ENCODE data around the gene MYO1A.
"Not testable (repeated sequence)": the region's sequence is repeated elsewhere in the genome, so short reads cannot be mapped to it uniquely, and the experiment has no call there.

Gene MYO1A

GRCh38 chr12:56996793-56997545, 53.0 kb downstream of the MYO1A start:
- DNase-seq (ENCODE audit: extremely low read depth in 1 of 2, low read depth in 1 of 2), result no peak

GRCh38 chr12:56995930-56996496, 53.9 kb downstream of the MYO1A start:
- DNase-seq (ENCODE audit: extremely low read depth in 1 of 2, low read depth in 1 of 2), result no peak

DNA sequence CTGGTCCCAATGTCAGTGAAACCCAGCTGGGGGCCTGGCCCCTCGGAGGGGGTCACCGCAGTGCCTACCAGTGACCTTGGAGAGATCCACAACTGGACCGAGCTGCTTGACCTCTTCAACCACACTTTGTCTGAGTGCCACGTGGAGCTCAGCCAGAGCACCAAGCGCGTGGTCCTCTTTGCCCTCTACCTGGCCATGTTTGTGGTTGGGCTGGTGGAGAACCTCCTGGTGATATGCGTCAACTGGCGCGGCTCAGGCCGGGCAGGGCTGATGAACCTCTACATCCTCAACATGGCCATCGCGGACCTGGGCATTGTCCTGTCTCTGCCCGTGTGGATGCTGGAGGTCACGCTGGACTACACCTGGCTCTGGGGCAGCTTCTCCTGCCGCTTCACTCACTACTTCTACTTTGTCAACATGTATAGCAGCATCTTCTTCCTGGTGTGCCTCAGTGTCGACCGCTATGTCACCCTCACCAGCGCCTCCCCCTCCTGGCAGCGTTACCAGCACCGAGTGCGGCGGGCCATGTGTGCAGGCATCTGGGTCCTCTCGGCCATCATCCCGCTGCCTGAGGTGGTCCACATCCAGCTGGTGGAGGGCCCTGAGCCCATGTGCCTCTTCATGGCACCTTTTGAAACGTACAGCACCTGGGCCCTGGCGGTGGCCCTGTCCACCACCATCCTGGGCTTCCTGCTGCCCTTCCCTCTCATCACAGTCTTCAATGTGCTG, 54.6 kb downstream of the MYO1A start:
- DNase-seq (ENCODE audit: extremely low read depth in 1 of 2, low read depth in 1 of 2), result no peak

- DNase-seq (ENCODE audit: extremely low read depth in 1 of 2, low read depth in 1 of 2), result no peak
Observed at GRCh38 chr12:56994231-56994746, 55.6 kb downstream of the MYO1A start.

- no peak for DNase-seq (ENCODE audit: extremely low read depth in 1 of 2, low read depth in 1 of 2)
Observed at GRCh38 chr12:56993346-56993745, 56.6 kb downstream of the MYO1A start.

GRCh38 chr12:56991319-56992246, 58.3 kb downstream of the MYO1A start:
- no peak for DNase-seq (ENCODE audit: extremely low read depth in 1 of 2, low read depth in 1 of 2)

- no peak for DNase-seq (ENCODE audit: extremely low read depth in 1 of 2, low read depth in 1 of 2)
Observed at GRCh38 chr12:56990648-56991318, 59.1 kb downstream of the MYO1A start.

- DNase-seq (ENCODE audit: extremely low read depth in 1 of 2, low read depth in 1 of 2), result no peak
Observed at GRCh38 chr12:56989861-56990610, 59.9 kb downstream of the MYO1A start.

- no peak for DNase-seq (ENCODE audit: extremely low read depth in 1 of 2, low read depth in 1 of 2)
Observed at GRCh38 chr12:56988207-56988739, 61.7 kb downstream of the MYO1A start.

GRCh38 chr12:56987551-56988053, 62.3 kb downstream of the MYO1A start:
- peak; percentile 33 to 37 for DNase-seq (ENCODE audit: extremely low read depth in 1 of 2, low read depth in 1 of 2)

GRCh38 chr12:56987011-56987410, 62.9 kb downstream of the MYO1A start:
- DNase-seq (ENCODE audit: extremely low read depth in 1 of 2, low read depth in 1 of 2), result no peak

GRCh38 chr12:56985714-56986113, 64.2 kb downstream of the MYO1A start:
- peak in 1 of 2 donors; percentile 18 for DNase-seq (ENCODE audit: extremely low read depth in 1 of 2, low read depth in 1 of 2)

DNA sequence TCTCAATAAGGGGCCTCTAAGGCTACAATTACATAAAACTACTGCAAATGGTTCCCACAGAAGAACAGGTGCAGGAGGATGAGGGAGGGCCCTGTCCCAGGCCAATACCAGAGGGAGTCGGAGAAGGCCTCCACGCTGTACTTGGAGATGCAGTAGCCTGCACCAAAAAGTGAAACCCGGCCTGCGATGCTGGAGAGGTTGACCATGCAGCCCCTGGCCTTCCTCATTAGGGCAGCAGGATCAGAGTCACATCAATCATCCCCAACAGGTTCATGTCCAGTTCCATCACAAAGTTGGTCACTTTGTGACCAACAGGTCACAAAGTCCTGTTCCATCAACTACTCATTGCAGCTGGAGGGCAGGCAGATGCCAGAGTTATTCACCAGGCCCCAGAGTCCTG, 66.5 kb downstream of the MYO1A start:
- no peak for DNase-seq (ENCODE audit: extremely low read depth in 1 of 2, low read depth in 1 of 2)

DNA sequence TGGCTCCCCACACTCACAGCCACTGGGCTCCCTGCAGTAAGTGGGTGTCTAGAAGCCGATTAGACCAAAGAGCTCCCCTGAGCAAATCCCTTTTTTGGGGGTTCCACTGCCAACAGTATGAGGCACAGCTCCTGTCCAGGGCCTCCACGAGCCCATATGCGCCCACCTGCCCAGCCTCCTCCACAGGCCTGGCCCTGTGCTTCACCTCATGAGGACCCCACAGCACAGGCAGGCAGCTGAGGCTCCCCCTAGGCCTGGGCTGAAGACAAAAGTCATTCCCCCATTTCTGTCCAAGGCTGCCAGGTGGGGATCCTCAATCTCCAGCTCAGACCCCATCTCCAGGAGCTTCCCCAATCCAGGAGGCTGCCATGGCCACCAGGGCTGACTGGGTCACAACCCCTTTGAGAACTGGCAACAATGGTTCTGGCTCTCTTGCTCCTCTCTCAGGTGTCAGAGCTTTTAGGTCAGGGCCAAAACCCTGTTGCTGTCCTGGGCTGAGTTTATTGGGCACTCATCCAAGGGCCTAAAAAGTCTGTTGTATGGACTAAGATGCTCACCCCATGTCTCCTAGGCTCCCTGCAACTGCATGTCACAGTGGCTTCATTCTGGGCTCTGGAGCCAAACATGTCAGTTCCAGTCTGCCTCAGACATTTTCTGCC, 67.2 kb downstream of the MYO1A start:
- DNase-seq (ENCODE audit: extremely low read depth in 1 of 2, low read depth in 1 of 2), result not testable (repeated sequence)

DNA sequence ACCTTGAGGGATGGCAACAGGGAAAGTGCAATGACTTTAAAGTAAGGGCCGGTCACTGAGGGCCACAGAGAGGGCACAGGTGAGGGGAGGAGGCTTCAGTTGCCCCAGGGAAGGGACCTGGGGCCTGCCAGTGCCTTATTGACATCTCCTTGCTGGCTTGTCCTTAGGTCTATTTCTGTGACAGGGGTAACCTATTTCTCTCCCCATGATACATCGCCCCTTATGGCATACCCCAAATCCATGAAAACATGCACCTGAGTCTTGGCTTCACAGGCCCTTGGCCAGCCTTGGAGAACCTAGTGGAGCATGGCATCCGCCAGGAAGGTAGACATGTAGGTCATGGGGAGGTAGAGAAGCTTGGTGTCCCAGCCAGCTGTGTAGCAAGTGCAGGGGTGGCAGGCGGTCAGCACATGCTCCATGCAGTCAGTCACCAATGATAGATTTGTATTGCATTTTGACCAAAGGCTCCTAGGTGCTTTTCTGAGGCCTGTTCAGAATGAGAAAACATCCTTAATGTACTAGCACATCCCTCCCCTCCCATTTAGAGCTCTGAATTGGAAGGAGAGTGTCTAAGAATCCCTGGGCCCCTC, 68.9 kb downstream of the MYO1A start:
- no peak for DNase-seq (ENCODE audit: extremely low read depth in 1 of 2, low read depth in 1 of 2)

DNA sequence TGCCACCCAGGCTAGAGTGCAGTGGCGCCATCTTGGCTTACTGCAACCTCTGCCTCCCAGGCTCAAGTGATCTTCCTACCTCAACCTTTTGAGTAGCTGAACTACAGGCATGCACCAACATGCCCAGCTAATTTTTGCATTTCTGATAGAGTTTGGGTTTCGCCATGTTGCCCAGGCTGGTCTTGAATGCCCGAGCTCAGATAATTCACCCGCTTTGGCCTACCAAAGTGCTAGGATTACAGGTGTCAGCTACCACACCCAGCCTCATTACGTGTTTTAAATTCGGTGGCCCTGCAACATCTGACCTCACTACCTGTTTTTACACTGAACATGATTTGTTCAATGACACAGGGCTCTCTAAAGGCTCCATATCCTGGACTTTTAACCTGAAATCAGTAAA, 69.7 kb downstream of the MYO1A start:
- DNase-seq (ENCODE audit: extremely low read depth in 1 of 2, low read depth in 1 of 2), result no peak

DNA sequence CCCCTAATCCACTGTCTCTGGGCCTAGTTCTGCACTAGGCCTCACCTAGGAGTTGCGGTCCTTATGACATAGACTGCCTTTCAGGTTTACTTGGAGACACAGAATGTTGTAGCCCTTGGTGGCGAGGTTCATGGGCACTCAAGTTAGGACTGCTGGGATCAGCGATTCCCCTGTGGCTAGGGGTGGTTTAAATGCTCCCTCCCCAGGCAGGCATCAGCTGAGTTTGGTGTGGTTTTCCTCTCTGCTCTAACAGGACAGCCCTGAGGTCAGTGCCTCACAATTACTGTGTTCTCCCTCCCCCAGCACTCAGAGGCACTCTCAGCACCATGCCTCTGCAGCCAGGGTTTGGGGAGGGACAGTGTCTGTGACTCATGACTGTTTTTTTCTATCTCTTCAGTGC, 70.3 kb downstream of the MYO1A start:
- DNase-seq (ENCODE audit: extremely low read depth in 1 of 2, low read depth in 1 of 2), result no peak
